Measurements from ENCODE around the gene VPS13D.

The VPS13D gene

DNA sequence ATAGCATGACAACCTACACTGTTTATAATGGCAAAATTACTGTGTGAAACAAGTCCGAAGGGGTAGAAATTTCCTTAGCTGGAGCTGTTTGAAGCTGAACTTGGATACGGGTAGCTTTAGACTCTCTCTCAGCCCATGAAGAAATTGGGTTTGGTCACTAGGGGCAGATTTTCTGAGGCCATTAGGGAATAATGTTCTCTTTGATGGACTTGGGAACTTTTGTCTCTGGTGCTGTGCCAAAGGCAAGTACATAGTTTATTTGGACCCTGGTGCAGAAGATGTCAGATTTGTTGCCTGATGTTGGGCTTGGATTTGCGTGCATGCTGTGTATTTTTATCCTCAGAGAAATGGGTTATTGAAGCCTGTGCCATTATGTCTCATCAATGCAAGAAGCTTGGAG lies 109.6 kb downstream of the VPS13D start:
- DNase-seq = no peak

DNA sequence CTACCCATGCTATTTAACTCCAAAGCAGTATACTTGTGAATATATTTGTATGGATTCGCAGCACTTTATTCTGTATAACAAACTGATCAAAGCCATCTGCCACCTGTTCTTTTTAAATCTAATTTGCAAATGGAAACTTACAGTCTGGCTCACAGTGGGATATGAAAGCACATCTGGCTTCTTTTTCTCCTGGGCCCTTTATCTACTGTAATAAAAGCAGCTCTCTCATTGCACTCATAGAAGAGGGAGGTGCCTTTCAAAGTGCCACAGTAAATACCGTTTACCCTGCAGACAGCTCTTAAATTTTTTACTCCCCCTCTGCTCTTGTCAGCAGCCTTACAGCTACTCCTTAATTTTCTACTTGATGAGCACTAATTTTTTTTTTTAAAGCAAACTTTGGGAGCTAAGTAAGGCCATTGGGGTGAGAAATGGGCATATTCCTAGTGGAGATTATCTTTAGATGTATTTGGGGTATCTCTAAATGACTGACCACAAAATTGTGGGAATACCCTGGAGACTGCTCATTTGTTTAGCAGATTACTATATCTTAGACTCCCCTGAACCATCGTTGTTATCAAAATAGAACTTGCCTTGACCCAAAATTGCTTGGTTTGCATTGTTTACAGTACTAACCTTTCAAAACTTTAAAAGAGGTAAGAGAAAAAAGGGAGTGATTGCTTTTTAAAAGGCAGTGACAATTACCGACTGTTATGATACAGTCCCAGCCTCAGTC lies 110.1 kb downstream of the VPS13D start:
- DNase-seq = no peak

DNA sequence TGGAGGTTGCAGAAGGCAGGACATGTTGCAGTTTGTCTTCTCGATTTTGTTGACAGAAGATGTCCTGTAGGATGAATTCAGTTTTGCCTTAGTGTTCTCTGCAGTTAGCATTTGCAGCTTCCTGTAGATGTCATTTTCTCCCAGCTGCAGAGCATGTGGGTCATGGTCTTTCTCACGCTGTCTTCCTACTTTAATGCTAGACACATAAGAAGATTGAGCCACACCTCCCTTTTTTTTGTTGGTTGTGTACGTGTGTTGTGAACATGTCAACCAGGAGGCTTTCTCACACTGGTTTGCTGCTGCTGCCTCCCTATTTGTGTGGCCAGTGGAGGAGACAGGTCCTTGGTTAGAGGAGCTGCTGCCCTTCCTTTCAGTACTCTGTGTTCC lies 110.7 kb downstream of the VPS13D start:
- DNase-seq = peak in 1 of 2 donors; percentile 22

- DNase-seq = no peak
Observed at GRCh38 chr1:12341667-12342066, 111.8 kb downstream of the VPS13D start.

DNA sequence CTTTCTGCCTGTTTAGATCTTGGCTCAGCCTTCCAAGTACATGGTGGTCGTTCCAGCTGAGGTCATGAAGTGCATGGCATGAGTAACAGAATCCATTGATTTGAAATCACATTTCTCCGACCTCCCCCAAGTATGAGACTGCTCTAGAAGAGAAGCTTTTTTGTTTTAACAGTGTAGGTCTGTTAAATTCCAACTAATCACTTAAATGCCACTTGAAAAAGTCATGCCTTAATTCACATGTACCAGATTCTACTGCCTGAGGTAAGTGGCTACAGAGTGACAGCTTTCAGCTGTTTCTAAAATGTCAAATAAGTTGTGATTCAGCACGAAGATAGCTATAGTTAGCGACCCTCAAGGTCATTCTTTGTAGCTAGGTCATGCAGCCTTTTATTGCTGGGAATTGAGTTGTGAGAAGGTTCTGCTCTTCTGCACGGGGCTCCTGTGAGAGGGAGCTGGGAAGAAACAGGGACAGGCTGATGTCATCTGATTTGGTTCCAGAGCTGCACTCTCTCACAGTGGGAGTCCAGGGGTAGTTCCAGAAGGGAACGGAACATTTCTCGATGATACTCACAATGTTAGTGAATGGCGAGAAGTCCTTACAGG lies 112.7 kb downstream of the VPS13D start:
- no peak for DNase-seq

DNA sequence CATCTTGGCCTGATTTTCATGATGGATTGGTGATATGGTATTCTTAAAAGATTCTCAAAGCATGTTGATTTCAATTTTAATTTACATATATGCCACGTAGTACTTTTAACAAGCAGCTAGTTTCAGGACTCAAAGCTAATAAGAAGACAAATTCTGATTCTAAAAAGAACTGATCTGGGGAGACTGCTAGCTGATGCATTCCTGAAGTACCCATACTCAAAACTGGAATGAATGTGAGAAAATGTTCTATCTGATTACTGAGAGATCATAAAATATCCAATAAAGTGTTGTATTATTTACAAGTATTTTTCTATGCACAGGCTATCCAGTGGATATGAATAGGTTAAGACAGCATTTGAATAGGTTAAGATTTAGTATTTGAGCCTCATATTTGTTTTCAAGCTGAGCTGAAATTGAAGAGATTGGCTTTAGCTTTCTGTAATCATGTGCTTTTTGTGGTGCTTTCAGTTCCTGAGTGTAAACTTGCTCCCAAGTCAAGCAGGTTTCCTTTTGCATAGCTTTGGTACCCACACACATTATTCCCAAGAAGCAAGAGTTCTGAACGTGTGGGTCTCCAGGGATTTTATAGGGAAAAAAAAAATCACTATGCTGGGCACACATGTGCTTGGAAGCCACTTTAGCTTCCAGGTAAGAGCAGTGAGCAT lies 114.1 kb downstream of the VPS13D start:
- DNase-seq = no peak

DNA sequence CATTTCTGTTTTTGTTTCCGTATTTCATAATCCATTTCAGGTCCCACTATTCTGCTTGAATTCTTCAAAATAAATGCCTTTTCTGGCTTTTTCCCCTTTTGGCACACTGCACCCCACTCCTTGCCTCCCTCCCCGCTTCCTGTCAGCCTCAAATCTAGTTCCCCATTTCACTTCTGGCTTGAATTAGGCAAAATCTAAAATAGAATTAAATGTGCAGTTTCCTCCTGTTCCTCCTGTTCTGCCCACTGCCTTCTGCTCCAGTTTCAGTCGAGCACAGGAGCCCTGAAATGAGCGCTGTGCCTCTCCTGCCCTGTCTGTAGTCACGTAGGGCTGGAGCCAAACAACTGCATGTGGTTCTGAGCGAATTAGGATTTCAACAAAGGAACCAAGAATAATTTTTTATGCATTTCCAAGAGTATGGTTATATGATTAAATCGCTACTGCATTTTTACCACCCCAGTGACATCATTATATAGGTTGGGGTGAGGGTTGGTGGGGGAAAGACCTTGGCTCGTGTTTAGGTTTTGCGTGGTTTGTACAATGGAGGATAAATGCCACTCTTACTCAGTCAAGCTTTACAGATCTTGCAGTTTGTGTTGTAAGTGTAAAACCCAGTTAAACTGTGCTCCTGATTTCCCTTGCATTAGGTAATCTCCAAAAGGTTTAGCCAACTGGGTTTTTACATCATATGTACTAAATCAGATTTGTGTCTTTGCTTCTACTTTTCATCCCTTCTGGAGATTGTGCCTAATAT lies 114.9 kb downstream of the VPS13D start:
- DNase-seq = peak; percentile 2 to 91

GRCh38 chr1:12345350-12346217 lies 115.8 kb downstream of the VPS13D start:
- peak in 1 of 2 donors; percentile 14 for DNase-seq

- DNase-seq = no peak
Observed at GRCh38 chr1:12346483-12347151, 116.8 kb downstream of the VPS13D start.

DNA sequence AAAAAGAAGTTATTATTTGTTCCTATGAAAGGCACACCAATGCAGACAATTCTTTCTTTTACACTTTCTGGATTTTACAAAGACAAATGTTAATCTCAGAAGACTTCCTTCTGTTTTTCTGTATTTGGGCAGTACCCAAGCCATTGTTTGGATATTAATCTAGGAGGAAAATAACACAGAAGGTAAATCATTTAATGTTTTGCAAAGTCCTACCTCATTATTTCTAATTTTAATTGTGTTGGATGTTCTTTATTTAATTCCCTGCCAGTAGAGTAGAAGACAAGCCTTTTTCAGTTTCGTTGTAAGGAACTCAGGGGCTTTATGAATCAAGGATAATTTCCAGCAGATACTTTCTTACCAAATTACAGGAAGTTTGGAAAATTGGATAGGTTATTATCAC lies 118.3 kb downstream of the VPS13D start:
- no peak for DNase-seq

GRCh38 chr1:12353981-12354380 lies 124.2 kb downstream of the VPS13D start:
- DNase-seq = no peak

- no peak for DNase-seq
Observed at GRCh38 chr1:12356004-12356890, 126.4 kb downstream of the VPS13D start.

GRCh38 chr1:12358499-12358898 lies 128.7 kb downstream of the VPS13D start:
- no peak for DNase-seq

GRCh38 chr1:12359359-12360133 lies 129.7 kb downstream of the VPS13D start:
- DNase-seq = no peak

DNA sequence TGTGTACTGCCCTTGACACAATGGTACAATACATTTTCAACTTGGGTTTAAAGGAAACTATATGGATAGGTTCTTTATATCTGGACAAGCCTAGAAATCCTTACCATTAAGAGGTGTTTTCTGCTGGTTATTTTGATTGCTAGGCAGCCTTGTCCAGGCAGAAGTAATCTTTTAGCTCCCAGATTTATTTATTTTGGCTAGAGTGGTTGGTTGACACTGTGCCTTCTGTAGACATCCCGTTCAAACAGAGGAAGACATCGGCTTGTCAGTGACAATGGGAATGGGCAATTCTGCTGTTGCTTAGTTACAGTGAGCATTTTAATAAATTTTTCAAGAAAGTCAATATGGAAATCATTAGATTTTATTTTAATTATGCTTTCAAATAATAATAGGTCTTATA lies 138.8 kb downstream of the VPS13D start:
- DNase-seq = no peak

DNA sequence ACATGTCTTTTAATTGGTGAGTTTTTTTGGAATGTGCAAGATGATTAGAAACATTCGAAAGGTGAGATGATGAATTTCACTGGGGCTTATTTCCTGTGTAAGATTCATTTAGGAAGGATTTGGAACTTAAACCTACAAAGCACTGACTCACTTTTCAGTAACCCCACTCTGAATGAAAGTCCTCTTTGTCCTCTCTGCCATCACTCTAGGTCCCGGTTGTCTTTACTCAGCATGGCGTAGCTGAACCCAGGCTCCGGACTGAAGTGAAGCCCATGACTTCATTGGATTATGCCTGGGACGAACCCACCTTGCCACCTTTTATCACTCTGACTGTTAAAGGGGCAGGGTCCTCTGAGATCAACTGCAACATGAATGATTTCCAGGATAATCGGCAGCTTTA lies 139.4 kb downstream of the VPS13D start:
- DNase-seq = no peak

DNA sequence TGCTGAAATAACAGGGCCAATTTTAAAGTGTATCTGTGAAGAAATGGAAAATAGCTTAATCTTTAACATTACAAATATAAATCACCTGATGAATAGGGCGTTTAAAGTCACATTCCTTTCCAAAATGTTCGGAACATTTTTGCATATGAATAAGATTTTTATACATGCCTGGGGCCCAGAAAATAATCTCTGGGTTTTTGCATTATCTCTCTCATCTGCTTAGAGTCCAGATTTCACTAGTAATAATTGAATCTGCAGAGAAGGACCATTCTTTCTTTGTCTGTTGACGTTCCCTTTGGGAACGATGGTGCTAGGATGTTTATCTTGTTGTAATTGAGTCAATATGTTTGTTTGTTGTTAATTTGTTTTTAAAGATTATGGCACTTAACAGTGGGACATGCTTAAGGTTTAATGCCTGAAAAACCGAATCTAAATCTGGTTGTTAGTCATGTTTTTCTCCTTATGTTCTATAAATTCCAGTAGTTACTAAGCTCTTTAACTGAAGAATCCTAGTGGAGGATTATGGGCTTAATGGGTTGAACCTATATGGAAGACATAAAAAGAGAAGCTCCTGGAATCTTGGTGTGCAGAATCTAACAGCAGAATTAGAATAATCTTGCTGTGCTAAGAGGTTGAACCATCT lies 140.6 kb downstream of the VPS13D start:
- DNase-seq = no peak

- DNase-seq = no peak
Observed at GRCh38 chr1:12371053-12371452, 141.2 kb downstream of the VPS13D start.

GRCh38 chr1:12372180-12372579 lies 142.3 kb downstream of the VPS13D start:
- DNase-seq = no peak

- DNase-seq = no peak
Observed at GRCh38 chr1:12372761-12373160, 142.9 kb downstream of the VPS13D start.
